AG04450 (cell line): ENCODE data around the gene ERAL1. TPM values are rescaled to one million over a fixed set of nuclear protein-coding genes. Genes with fewer than 3 reads are reported as not detected.
A peak's percentile ranks its signal among the peaks of the same experiment; 100 is the strongest.
"Not testable (repeated sequence)": the region's sequence is repeated elsewhere in the genome, so short reads cannot be mapped to it uniquely, and the experiment has no call there.

Source experiments
- CTCF ChIA-PET: fragments of 300-600, 350-600 bp; formaldehyde crosslinking; extraction: SDS; loops from one replicate; lab custom pipeline; 2022; ENCODE audit warnings: antibody characterized with exemption, inconsistent platforms; lab: Charles Lee
- POLR2A ChIA-PET: fragments of 350-600 bp; formaldehyde crosslinking; extraction: SDS; loops from one replicate; lab custom pipeline; 2021; ENCODE audit warnings: antibody characterized with exemption, inconsistent platforms; lab: Yijun Ruan, JAX
- DNase-seq: peaks from one replicate; pipeline ENCODE4 v3.0.0-alpha.2; 2011; ENCODE audit warnings: low read depth, low spot score
- H3K27ac ChIP-seq: one replicate; pipeline ENCODE4 v1.5.1; 2012; ENCODE audit warnings: low read depth, low read length, control low read depth
- H3K27me3 ChIP-seq: one replicate; pipeline ENCODE4 v1.6.0; 2012; ENCODE audit warnings: low read length; ENCODE audit not compliant: control insufficient read depth, insufficient read depth
- H3K4me3 ChIP-seq: 2 replicates; pipeline ENCODE4 v1.5.1; 2011; ENCODE audit warnings: mild to moderate bottlenecking, low read depth, low read length, control low read depth
- H3K9me3 ChIP-seq: 2 replicates; pipeline ENCODE4 v1.5.1; 2012; ENCODE audit warnings: low read length; ENCODE audit not compliant: control insufficient read depth, insufficient read depth
- CTCF ChIP-seq: IDR thresholded peaks from 2 replicates; pipeline ENCODE4 v1.5.1; 2011; ENCODE audit warnings: low read depth, low read length, control low read depth, inconsistent platforms
- polyA plus RNA-seq: library from polyadenylated mRNA; depleted of rRNA; stranded (reverse); fragments of >200 nt; gene quantifications from 2 replicates; pipeline ENCODE4 v1.2.3, GENCODE V29; 2011

Gene ERAL1
- polyA plus RNA-seq, 1 experiment = 45.7 TPM

- TF ChIP-seq CTCF = no peak
- peaks cover 5% of the 10 kb centered on the region; the same call in 1 of the 2 replicates for H3K9me3 ChIP-seq
- H3K27me3 ChIP-seq = no peaks in the 10 kb centered on the region
- no peak overlapping the region for H3K27ac ChIP-seq
- no peak for DNase-seq
- CTCF ChIA-PET = interaction anchor here (0.5 to 2.6 kb wide), 7 partner anchors 14 to 174 kb away, joined by 3 to 12 read pairs (median 6); partner anchors contain the start of genes ERAL1 and TLCD1
- POLR2A ChIA-PET = no interaction called here
- H3K4me3 ChIP-seq = no peak overlapping the region
Measured at GRCh38 chr17:28900986-28901726, 46.3 kb downstream of the ERAL1 start.

- Histone ChIP-seq H3K4me3 (peak overlapping the region; percentile 66), H3K27me3 (no peaks in the 10 kb centered on the region), H3K27ac (peak overlapping the region; percentile 39), H3K9me3 (peaks cover 2% of the 10 kb centered on the region; the same call in 1 of the 2 replicates)
- DNase-seq = no peak
- TF ChIP-seq CTCF = no peak
- ChIA-PET POLR2A (no interaction called here), CTCF (interaction anchor here (0.5 to 2.6 kb wide), 6 partner anchors 8 to 175 kb away, joined by 3 to 12 read pairs (median 5); partner anchors contain the start of genes ERAL1 and TLCD1)
Measured at GRCh38 chr17:28901866-28902818, 47.3 kb downstream of the ERAL1 start.

- Histone ChIP-seq H3K4me3 (peak within 1 kb of the TSS; percentile 66), H3K27ac (peak within 1 kb of the TSS; percentile 39), H3K27me3 (no peaks in the 10 kb centered on the region), H3K9me3 (no peaks in the 10 kb centered on the region; the same call in 1 of the 2 replicates)
- DNase-seq = peak; percentile 57
- ChIA-PET CTCF (interaction anchor here (0.6 to 2.6 kb wide), 5 partner anchors 36 to 176 kb away, joined by 3 to 12 read pairs (median 7); partner anchors contain the start of genes ERAL1 and TLCD1), POLR2A (no interaction called here)
- TF ChIP-seq CTCF = peak; percentile 72
Measured at GRCh38 chr17:28902819-28903545, 48.2 kb downstream of the ERAL1 start, which contains the start of gene DHRS13. TSS of gene DHRS13 (minus strand) at chr17:28903079. CDS start at chr17:28902944, 135 bp downstream.

GRCh38 chr17:28903546-28903841 is 48.7 kb downstream of the ERAL1 start:
- POLR2A ChIA-PET, DNase-seq, H3K4me3 ChIP-seq, H3K27ac ChIP-seq, H3K9me3 ChIP-seq, H3K27me3 ChIP-seq: not testable (repeated sequence)
- CTCF ChIA-PET = interaction anchor here (0.6 to 2.6 kb wide), 5 partner anchors 37 to 177 kb away, joined by 3 to 9 read pairs (median 3); partner anchors contain the start of gene TLCD1

- Histone ChIP-seq H3K27me3 (no peaks in the 10 kb centered on the region), H3K9me3 (no peaks in the 10 kb centered on the region; the same call in 1 of the 2 replicates), H3K27ac (no peak overlapping the region), H3K4me3 (no peak overlapping the region)
- DNase-seq = no peak
- CTCF ChIA-PET = interaction anchor here (0.6 to 1.4 kb wide), 2 partner anchors 140 to 154 kb away, joined by 3 to 5 read pairs; no protein-coding TSS in a partner anchor
- no peak for TF ChIP-seq CTCF
- POLR2A ChIA-PET = interaction anchor here (0.7 kb wide), 1 partner anchor 52 kb away, joined by 3 read pairs; no protein-coding TSS in a partner anchor
Measured at GRCh38 chr17:28904800-28905199, 50.0 kb downstream of the ERAL1 start.
